ENCODE data around the gene VSIG1. TPM values are rescaled to one million over a fixed set of nuclear protein-coding genes. Genes with fewer than 3 reads are reported as not detected.

VSIG1 gene
- total and polyA plus RNA-seq, 2 of the 8 experiments (the other 6 are each of a cell fraction or from before 2014, with no cell fraction given) = 2.2 to 2.9 TPM

GRCh38 chrX:108114541-108114940 is 69.7 kb downstream of the VSIG1 start (continued):
- TF ChIP-seq CHD7 (IDR thresholded peaks at IDR 0.05; ENCODE audit: insufficient replicate concordance, low read length) = no peak
- TF ChIP-seq BCL11A (IDR thresholded peaks at IDR 0.05; ENCODE audit: low read depth in 2 of 2, low read length in 2 of 2) = no peak
- no peak for TF ChIP-seq SIN3A (conservative IDR thresholded peaks at IDR 0.05 in 1 of 2, IDR thresholded peaks at IDR 0.05 in 1 of 2; ENCODE audit: low read depth in 1 of 2, low read length in 2 of 2)
- no peak for TF ChIP-seq ASH2L (IDR thresholded peaks at IDR 0.05; ENCODE audit: low read length)
- no peak for TF ChIP-seq SP1 (IDR thresholded peaks at IDR 0.05; ENCODE audit: low read depth, low read length)
- TF ChIP-seq CREB1 (IDR thresholded peaks at IDR 0.05) = no peak
- no peak for TF ChIP-seq ZNF274 (IDR thresholded peaks at IDR 0.05; ENCODE audit: borderline replicate concordance, extremely low read depth, low read length)
- TF ChIP-seq CEBPB (IDR thresholded peaks at IDR 0.05; ENCODE audit: low read depth, low read length) = no peak
- no peak for TF ChIP-seq SP4 (IDR thresholded peaks at IDR 0.05; ENCODE audit: low read length)
- no peak for TF ChIP-seq CBX8 (IDR thresholded peaks at IDR 0.05; ENCODE audit: borderline replicate concordance, low read depth, low read length)
- TF ChIP-seq RBBP5 (IDR thresholded peaks at IDR 0.05; ENCODE audit: borderline replicate concordance, low read depth, low read length) = no peak
- TF ChIP-seq CHD2 (IDR thresholded peaks at IDR 0.05; ENCODE audit: low read length) = no peak
- no peak for TF ChIP-seq POU5F1 (IDR thresholded peaks at IDR 0.05; ENCODE audit: low read depth, low read length)
